CD4-positive, alpha-beta memory T cell (primary cell): ENCODE data around the gene SYCE1. TPM values are rescaled to one million over a fixed set of nuclear protein-coding genes. Genes with fewer than 3 reads are reported as not detected.
A peak's percentile ranks its signal among the peaks of the same experiment; 100 is the strongest.
"Not testable (repeated sequence)": the region's sequence is repeated elsewhere in the genome, so short reads cannot be mapped to it uniquely, and the experiment has no call there.

Source experiments
- CTCF ChIA-PET: fragments of 350-600 bp; sonication (Branson Sonifier 250); formaldehyde crosslinking; loops from one replicate; lab custom pipeline; 2021; ENCODE audit warnings: inconsistent platforms; ENCODE audit not compliant: partially characterized antibody; lab: Charles Lee
- POLR2A ChIA-PET: fragments of 350-600 bp; sonication (Branson Sonifier 250); formaldehyde crosslinking; loops from one replicate; lab custom pipeline; 2021; ENCODE audit not compliant: partially characterized antibody; lab: Charles Lee
- DNase-seq, 5 donors: peaks; one replicate each; pipeline versions ENCODE4 v3.0.0 to v3.0.0-alpha.2; 2020 to 2022; ENCODE audit warnings: mixed read lengths in 1 of 5
- H3K27ac ChIP-seq: one replicate; pipeline ENCODE4 v1.7.0; 2013; ENCODE audit warnings: low read depth, low read length
- H3K27me3 ChIP-seq: 2 replicates; pipeline ENCODE4 v1.7.0; 2013; ENCODE audit warnings: mild to moderate bottlenecking, low read length, moderate library complexity; ENCODE audit not compliant: insufficient read depth
- H3K36me3 ChIP-seq: 2 replicates; pipeline ENCODE4 v1.7.0; 2013; ENCODE audit warnings: mild to moderate bottlenecking, low read length, moderate library complexity; ENCODE audit not compliant: insufficient read depth
- H3K4me1 ChIP-seq: 2 replicates; pipeline ENCODE4 v1.7.0; 2013; ENCODE audit warnings: mild to moderate bottlenecking, low read length, moderate library complexity; ENCODE audit not compliant: insufficient read depth
- H3K4me3 ChIP-seq, 2 donors: one replicate each; pipeline ENCODE4 v1.7.0; 2013; ENCODE audit warnings: low read length in 2 of 2, mild to moderate bottlenecking in 1 of 2
- H3K9me3 ChIP-seq, 2 donors: one replicate each; pipeline ENCODE4 v1.7.0; 2013; ENCODE audit warnings: low read length in 2 of 2, control low read depth in 1 of 2; ENCODE audit not compliant: control insufficient read depth in 1 of 2
- H3K27ac Mint-ChIP-seq, 7 donors: one replicate each; pipeline ENCODE4 v1.8.0; 2020 to 2021; ENCODE audit warnings: mixed read lengths in 7 of 7, mild to moderate bottlenecking in 6 of 7, inconsistent platforms in 3 of 7, moderate library complexity in 3 of 7
- H3K27me3 Mint-ChIP-seq, 2 donors: one replicate each; pipeline ENCODE4 v1.8.0; 2020 to 2021; ENCODE audit warnings: mixed read lengths in 2 of 2
- H3K36me3 Mint-ChIP-seq, 2 donors: one replicate each; pipeline ENCODE4 v1.8.0; 2020 to 2021; ENCODE audit warnings: mixed read lengths in 2 of 2, inconsistent platforms in 1 of 2, mild to moderate bottlenecking in 1 of 2
- H3K4me1 Mint-ChIP-seq, 4 donors: one replicate each; pipeline ENCODE4 v1.8.0; 2020 to 2021; ENCODE audit warnings: mixed read lengths in 4 of 4, mild to moderate bottlenecking in 1 of 4
- H3K4me3 Mint-ChIP-seq, 8 donors: one replicate each; pipeline ENCODE4 v1.8.0; 2020 to 2021; ENCODE audit warnings: mixed read lengths in 8 of 8, mild to moderate bottlenecking in 7 of 8, moderate library complexity in 6 of 8, inconsistent platforms in 3 of 8
- H3K9me3 Mint-ChIP-seq, 8 donors: one replicate each; pipeline ENCODE4 v1.8.0; 2020 to 2021; ENCODE audit warnings: mixed read lengths in 8 of 8, mild to moderate bottlenecking in 5 of 8, inconsistent platforms in 3 of 8, moderate library complexity in 1 of 8
- intact Hi-C: fragments of 100-400 bp; cut with micrococcal nuclease; formaldehyde crosslinking; loops from one replicate; pipeline ENCODE4 v1.15.1; 2023
- polyA plus RNA-seq, 2 donors: library from polyadenylated mRNA; unstranded; fragments of 300-500 nt; fragmentation: Illumina TruSeq; gene quantifications; one replicate each; pipeline ENCODE4 v1.2.3, GENCODE V29; 2021
- total RNA-seq, 2 experiments: library from RNA; stranded (reverse); gene quantifications; one replicate each; pipeline ENCODE4 v1.2.3, GENCODE V29; 2021

Gene SYCE1
- total and polyA plus RNA-seq, 4 experiments from 2014 or later = 0.14 to 0.91 (median 0.49) TPM

DNA sequence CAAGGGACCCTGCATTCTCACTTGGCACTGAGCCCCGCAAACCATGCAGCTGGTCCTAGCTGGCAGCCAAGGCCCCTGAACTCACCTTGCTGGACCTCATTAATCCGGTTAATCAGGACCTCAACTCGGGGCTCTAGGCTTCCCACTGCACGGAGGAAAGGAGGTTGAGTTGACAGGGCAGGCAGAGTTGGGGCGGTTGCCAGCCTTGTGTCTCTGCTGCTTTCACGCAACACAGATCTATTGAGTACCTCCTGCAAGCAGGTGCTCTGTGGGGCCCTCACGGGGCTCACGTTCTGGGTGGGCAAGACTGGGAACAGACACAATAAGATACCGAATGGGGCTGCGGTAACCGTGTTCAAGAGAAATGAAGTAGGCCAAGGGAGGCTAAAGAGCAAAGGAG is 6.2 kb downstream of the SYCE1 start:
- no peak overlapping the region for H3K27ac ChIP-seq
- no peak for DNase-seq
- H3K27me3 ChIP-seq = no peaks in the 10 kb centered on the region
- H3K4me1 Mint-ChIP-seq = no peaks in the 10 kb centered on the region
- no peaks in the 10 kb centered on the region for H3K9me3 ChIP-seq
- peaks cover 0 to 3% (median 0%) of the 10 kb centered on the region in 8 donors for H3K9me3 Mint-ChIP-seq
- no peak overlapping the region for H3K4me3 Mint-ChIP-seq
- POLR2A ChIA-PET = no interaction called here
- no peaks in the 10 kb centered on the region for H3K36me3 Mint-ChIP-seq
- no peaks in the 10 kb centered on the region for H3K36me3 ChIP-seq
- peaks cover 15 to 17% of the 10 kb centered on the region in 2 donors for H3K27me3 Mint-ChIP-seq
- H3K27ac Mint-ChIP-seq = no peak overlapping the region
- H3K4me1 ChIP-seq = no peaks in the 10 kb centered on the region
- CTCF ChIA-PET = no interaction called here
- intact Hi-C loops = no loop called here
- H3K4me3 ChIP-seq = no peak overlapping the region

DNA sequence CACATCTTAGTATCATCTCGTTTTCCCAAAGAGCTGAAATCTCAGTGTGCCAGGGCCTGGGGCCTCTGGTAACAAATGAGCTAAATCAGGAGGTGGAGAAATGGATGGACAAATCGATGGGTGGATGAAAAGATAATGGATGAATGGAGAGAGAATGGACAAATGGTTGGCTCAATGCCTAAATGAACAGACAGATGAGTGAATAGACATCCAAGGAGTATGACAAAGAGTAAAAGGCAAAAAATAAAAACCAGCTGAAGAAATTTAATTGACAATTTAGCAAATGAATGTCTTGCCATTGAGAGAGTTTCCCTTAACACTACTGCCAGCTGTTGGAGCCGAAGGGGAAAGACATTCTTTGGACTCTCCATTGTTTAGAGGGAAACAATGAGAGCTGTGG is 8.0 kb downstream of the SYCE1 start:
- no peaks in the 10 kb centered on the region for H3K27me3 ChIP-seq
- Mint-ChIP-seq H3K4me1 (no peaks in the 10 kb centered on the region), H3K27me3 (peaks cover 15% of the 10 kb centered on the region in 2 donors), H3K9me3 (no peaks in the 10 kb centered on the region), H3K4me3 (no peak overlapping the region), H3K36me3 (no peaks in the 10 kb centered on the region), H3K27ac (peak overlapping the region in 1 of 7 donors; percentile 3)
- H3K4me3 ChIP-seq = no peak overlapping the region
- DNase-seq = no peak
- POLR2A ChIA-PET = no interaction called here
- no peaks in the 10 kb centered on the region for H3K9me3 ChIP-seq
- intact Hi-C loops = no loop called here
- H3K4me1 ChIP-seq = no peaks in the 10 kb centered on the region
- no peak overlapping the region for H3K27ac ChIP-seq
- CTCF ChIA-PET = interaction anchor here (1.2 kb wide), 1 partner anchor 28 kb away, joined by 3 read pairs; no protein-coding TSS in a partner anchor
- H3K36me3 ChIP-seq = no peaks in the 10 kb centered on the region

DNA sequence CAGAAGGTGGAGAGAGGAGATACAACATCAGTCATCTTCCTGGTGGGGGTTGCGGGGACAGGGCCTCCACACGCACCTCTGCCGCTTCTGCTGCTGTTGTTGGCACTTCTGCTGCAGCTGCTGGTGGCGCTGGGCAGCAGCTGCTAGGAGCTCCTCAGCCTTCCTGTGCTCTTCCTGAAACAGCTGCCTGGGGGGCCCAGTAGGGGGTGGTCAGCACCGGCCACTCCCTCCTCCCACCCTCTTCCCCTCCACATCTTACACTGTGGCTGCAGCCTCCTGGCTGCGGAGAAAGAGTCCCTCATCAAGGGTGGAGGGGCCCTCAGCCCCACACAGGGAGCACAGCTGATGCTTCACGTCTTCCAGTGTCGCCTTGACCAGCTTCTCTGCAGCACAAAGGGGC is 9.9 kb downstream of the SYCE1 start:
- Mint-ChIP-seq H3K4me3 (no peak overlapping the region), H3K4me1 (no peaks in the 10 kb centered on the region), H3K27me3 (peaks cover 15 to 16% of the 10 kb centered on the region in 2 donors), H3K27ac (no peak overlapping the region), H3K36me3 (no peaks in the 10 kb centered on the region), H3K9me3 (no peaks in the 10 kb centered on the region)
- ChIA-PET CTCF (no interaction called here), POLR2A (no interaction called here)
- Histone ChIP-seq H3K9me3 (no peaks in the 10 kb centered on the region), H3K27me3 (no peaks in the 10 kb centered on the region), H3K36me3 (no peaks in the 10 kb centered on the region), H3K4me3 (no peak overlapping the region), H3K27ac (no peak overlapping the region), H3K4me1 (no peaks in the 10 kb centered on the region)
- no peak for DNase-seq
- intact Hi-C loops = no loop called here

DNA sequence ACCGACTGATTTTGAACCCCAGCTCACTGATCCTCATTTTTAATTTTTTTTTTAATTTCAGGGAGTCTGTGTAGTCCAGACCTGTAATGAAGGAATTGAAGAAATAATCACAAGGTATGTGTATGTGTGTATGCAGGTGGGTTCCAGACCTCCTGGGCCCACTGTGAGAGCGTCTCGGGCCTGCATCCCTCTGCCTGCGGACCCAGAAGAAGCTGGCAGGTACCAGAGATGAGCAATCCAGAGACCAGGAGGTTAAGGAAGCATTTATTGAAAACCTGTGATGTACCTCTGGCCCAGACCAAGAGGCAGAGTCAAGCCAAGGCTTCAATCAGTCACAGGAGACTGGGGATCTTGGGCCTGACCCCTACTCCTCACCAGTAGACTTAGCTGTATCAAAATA is 10.8 kb downstream of the SYCE1 start:
- Histone ChIP-seq H3K36me3 (no peaks in the 10 kb centered on the region), H3K4me3 (no peak overlapping the region), H3K9me3 (no peaks in the 10 kb centered on the region), H3K27me3 (no peaks in the 10 kb centered on the region), H3K4me1 (no peaks in the 10 kb centered on the region), H3K27ac (no peak overlapping the region)
- ChIA-PET CTCF (no interaction called here), POLR2A (no interaction called here)
- H3K4me3 Mint-ChIP-seq = no peak overlapping the region
- H3K4me1 Mint-ChIP-seq = no peaks in the 10 kb centered on the region
- DNase-seq = no peak
- peaks cover 0 to 5% (median 0%) of the 10 kb centered on the region in 8 donors for H3K9me3 Mint-ChIP-seq
- no peak overlapping the region for H3K27ac Mint-ChIP-seq
- no peaks in the 10 kb centered on the region for H3K36me3 Mint-ChIP-seq
- intact Hi-C loops = no loop called here
- H3K27me3 Mint-ChIP-seq = peaks cover 15 to 19% of the 10 kb centered on the region in 2 donors

DNA sequence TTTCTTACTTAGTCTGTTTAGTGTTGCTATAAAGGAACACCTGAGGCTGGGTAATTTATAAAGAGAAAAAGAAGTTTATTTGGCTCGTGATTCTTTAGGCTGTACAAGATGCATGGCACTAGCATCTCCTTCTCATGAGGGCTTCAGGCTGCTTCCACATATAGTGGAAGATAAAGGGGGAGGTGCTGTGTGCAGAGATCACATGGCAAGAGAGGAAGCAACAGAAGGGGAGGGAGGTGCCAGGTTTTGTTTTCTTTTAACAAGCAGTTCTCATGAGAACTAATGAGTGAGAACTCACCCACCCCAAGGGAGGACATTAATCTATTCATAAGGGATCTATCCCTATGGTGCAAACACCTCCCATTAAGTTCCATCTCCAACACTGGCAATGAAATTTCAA is 20.9 kb downstream of the SYCE1 start:
- Mint-ChIP-seq H3K9me3 (peaks cover 0 to 26% (median 20%) of the 10 kb centered on the region in 8 donors), H3K4me1 (peaks cover 3 to 12% (median 7%) of the 10 kb centered on the region in 4 donors), H3K27me3 (peaks cover 12 to 14% of the 10 kb centered on the region in 2 donors), H3K4me3 (peak overlapping the region in 2 of 8 donors; percentile 7 to 32), H3K36me3 (peaks cover 0 to 7% of the 10 kb centered on the region in 2 donors), H3K27ac (peak overlapping the region in 1 of 7 donors; percentile 24)
- no peak for DNase-seq
- CTCF ChIA-PET = no interaction called here
- no peaks in the 10 kb centered on the region for H3K27me3 ChIP-seq
- peaks cover 4% of the 10 kb centered on the region for H3K4me1 ChIP-seq
- H3K4me3 ChIP-seq = no peak overlapping the region
- H3K36me3 ChIP-seq = no peaks in the 10 kb centered on the region
- no peak overlapping the region for H3K27ac ChIP-seq
- POLR2A ChIA-PET = no interaction called here
- no peaks in the 10 kb centered on the region for H3K9me3 ChIP-seq
- intact Hi-C loops = no loop called here

DNA sequence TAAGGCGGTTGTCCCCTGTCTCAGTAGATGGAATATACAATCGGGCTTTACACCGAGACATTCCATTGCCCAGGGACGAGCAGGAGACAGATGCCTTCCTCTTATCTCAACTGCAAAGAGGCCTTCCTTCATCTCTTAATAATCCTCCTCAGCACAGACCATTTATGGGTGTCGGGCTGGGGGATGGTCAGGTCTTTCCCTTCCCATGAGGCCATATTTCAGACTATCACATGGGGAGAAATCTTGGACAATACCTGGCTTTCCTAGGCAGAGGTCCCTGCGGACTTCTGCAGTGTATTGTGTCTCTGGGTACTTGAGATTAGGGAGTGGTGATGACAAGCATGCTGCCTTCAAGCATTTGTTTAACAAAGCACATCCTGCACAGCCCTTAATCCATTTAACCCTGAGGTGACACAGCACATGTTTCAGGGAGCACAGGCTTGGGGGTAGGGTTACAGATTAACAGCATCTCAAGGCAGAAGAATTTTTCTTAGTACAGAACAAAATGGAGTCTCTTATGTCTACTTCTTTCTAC is 23.9 kb downstream of the SYCE1 start:
- POLR2A ChIA-PET, H3K36me3 Mint-ChIP-seq, H3K4me1 ChIP-seq, H3K9me3 Mint-ChIP-seq, intact Hi-C loops, CTCF ChIA-PET, H3K4me3 ChIP-seq, H3K9me3 ChIP-seq, H3K27ac Mint-ChIP-seq, H3K4me3 Mint-ChIP-seq, H3K27me3 ChIP-seq, H3K36me3 ChIP-seq, H3K27ac ChIP-seq, H3K27me3 Mint-ChIP-seq, DNase-seq: not testable (repeated sequence)
- peaks cover 3 to 12% (median 7%) of the 10 kb centered on the region in 4 donors for H3K4me1 Mint-ChIP-seq

DNA sequence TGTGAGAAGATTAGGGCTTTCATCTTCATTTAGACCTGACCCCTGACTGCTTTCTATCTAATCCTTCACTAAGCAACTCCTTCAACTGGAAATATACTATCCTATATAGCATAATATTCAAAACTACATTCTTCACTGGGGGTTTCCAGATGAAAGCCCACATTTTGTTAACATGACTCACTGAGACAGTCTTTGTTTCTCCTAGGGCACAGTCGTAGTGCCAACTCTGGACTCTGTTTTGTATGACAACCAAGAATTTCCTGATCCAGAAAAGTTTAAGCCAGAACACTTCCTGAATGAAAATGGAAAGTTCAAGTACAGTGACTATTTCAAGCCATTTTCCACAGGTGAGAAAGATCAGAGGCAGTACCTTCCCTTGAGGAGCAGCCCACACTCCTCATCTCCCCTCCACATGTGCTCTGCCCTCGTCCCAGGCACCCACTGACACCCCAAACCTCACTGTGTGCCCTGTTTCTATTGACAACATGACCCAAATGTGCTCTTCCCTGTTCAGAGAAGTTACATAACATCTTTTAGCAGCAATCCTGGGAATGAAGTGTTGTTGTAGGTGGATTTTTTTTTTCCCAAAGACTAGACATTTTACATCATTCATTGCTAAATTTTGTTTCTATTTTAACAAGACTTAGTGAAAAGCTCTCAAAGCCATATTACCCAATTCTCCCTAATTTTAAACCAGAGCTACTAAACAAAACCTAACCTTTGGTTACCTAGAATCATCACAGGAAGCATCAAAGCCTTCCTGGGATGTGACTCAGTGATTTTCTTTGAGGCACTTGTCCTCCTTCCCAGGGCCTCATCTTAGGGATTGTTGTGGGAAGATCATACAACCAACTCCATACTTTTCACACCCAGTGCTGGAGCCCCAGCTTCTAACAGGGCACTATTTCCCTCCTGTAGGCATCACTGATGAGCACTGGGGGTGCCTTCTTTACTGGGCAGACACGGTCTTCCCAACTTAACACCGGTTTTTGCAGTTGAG is 27.5 kb downstream of the SYCE1 start:
- Mint-ChIP-seq H3K9me3 (no peaks in the 10 kb centered on the region), H3K4me3 (no peak overlapping the region), H3K36me3 (peaks cover 3% of the 10 kb centered on the region in 2 donors), H3K4me1 (no peaks in the 10 kb centered on the region), H3K27ac (peak overlapping the region in 1 of 7 donors; percentile 49), H3K27me3 (peaks cover 0 to 6% of the 10 kb centered on the region in 2 donors)
- DNase-seq = no peak
- Histone ChIP-seq H3K4me1 (no peaks in the 10 kb centered on the region), H3K9me3 (no peaks in the 10 kb centered on the region), H3K27me3 (no peaks in the 10 kb centered on the region), H3K27ac (no peak overlapping the region), H3K36me3 (no peaks in the 10 kb centered on the region), H3K4me3 (no peak overlapping the region)
- CTCF ChIA-PET = no interaction called here
- intact Hi-C loops = no loop called here
- POLR2A ChIA-PET = no interaction called here
